GM18907 (cell line): ENCODE results near the gene MSLN.
"Not testable (repeated sequence)": the region's sequence is repeated elsewhere in the genome, so short reads cannot be mapped to it uniquely, and the experiment has no call there.

ENCODE experiments used
- ATAC-seq: cut with Tn5 transposase; IDR thresholded peaks from one replicate; pipeline ENCODE4 v1.9.1; 2021; ENCODE audit warnings: mild to moderate bottlenecking, moderate library complexity; ENCODE audit not compliant: unreplicated experiment

Gene MSLN

DNA sequence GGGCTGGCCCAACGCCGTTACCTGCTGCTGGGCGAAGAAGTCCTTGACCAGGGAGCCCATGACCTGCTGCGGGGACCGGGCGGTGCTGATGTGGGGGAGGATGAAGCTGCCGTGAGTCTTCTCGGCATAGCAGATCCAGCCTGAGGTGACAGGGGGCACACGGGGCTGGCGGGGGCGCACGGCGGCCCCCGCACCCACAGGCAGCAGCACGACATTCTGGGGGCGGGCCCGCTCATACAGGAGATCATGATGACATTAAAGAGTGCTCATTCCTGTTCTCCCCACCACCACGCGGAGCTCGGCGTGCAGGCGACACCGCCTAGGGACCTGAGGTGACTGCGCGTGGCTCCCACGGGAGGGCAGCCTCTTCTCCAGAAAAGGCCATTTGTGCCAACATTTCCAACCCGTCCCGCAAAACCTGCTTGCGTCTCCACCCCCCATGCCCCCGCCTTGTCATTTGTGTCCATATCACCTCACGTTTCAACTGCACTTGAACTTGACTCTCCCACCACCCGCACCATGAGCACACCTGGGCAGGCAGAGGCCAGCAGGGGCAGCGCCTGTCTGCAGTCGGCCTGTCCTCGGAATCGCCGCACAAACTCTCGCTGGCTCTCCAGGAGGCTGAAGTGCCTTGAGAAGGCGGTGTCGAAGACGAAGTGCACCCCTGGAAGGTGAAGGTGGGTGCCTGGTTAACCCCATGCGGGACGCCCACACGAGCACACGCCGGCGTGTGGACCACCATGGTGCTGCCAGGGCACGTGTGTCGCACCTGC, 26.1 kb upstream of the MSLN start:
- no peak for ATAC-seq

DNA sequence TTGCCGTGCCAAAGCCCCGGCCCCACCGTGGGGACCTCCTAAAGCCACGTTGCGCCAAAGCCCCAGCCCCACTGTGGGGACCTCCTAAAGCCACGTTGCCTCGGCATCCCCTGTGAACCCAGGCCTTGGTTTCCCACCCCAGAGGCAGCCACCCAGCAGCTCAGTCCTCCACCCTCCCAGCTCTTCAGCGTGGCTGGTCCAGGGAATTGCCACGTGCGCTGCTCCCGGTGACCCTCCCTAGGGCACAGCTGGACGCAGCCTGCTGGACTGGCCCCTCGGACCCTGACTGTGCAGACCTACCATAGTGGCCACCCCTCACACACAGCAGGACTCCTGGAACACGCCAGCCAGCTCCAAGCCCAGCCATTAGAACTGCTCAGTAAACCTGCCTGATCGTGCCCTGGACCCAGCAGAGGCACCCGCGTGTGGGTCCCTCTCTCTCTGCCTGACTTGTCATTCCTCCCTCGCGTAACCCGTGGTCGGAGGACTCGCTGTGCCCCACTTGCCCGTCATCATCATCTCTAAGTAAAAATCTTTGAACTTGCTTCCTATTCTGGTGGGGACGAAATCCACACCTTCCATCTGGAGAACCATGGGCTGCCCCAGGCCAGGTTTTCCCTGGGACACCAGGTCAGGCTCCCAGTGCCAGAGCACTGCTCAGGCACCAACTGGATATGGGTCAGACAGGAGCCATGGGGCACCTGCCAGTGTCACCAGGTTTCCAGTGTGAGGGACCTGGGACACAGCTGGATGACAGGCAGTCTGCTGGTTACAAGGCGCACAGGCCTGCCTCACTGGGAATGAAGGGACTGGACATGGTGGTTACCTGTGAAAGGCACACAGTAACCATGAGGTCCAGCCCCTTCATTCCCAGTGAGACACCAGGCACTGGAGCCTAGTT, 25.3 kb upstream of the MSLN start:
- ATAC-seq, result no peak

DNA sequence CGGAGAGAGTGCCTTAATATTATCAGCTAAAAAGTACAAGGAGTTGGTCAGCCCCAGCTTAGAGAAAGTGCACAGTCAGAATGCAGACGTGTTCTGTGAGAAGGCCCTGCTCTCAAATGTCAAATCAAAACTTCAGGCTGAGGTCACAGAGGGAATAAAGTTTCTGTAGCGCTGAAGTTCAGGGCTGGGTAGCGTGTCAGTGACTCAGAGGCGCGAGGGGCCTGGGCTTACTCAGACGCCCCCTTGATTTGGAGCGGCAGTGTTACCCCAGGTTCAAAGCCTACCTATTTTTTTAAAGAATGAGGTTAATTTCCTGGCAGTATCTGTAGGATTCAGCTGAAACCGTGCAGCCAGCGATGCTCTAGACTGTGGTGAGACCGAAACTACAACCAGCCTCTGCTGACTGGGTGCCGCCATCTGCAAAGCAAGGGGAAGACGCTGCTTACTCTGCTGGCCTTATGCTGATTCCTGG, 24.5 kb upstream of the MSLN start:
- no peak for ATAC-seq

DNA sequence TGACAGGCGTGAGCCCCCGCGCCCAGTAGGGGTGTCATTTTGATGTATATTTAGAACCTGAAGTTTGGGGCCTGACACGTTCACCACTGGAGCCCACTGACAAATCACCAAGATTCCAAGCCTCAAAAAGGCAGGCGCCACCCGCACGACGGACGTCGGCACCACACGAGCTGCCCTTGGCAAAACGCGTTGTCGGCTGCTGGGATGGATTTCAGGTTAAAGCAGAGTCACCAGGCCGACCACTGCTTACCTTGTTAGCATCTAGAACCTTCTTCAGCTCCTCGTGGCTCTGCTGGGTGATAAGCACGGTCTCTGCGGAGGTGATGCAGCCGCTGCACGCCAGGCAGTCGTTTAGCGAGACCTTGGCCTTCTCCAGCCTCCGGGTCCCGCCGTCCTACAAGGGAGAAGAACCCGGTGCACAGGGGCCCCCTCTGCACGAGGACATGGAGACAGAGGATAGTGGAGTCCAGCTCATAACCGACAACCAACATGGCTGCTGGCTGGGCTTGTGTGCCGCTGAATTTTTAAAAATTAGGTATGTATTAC, 23.5 kb upstream of the MSLN start:
- ATAC-seq, result no peak

DNA sequence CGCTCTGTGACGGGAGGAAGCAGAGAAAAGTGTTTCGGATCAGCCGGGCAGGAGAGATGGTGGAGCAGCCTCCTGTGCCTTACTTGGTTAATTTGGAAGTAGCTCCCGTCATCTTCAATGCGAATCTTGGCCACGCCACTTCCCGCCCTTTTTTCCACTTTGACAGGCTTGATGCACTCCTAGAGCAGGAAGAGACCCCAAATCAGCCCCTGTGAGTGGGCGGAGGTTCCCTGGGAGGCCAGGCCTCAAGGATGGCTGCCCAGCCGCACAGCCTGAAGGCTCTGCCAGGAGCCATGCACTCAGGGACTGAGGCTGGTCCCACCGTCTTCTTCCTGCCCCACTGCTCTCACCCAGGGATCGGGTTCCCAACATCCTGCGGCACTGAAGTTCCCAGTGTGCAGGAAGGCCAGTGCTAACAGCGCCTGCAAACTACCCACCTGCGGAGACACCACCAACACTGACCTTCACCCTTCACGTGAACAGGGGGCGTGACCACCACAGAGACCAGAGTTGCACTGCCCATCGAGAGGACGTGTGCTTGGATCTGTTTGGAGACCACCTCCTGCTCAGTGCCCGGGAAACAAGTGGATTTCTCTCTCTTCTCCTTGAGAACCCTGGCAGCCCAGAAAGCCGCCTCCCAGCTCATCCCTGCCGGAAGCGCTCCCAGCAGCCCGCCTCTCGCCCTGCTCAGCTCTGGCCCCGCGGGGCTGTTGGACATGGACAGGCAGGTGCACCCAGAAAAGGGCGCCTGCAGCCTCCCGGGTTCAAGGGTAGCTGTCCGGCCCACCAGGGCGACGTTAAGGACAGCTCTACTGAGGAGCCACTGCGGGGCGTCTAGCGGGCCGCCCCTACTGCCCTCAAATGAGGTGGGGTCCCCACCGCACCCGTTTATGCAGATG, 20.7 kb upstream of the MSLN start:
- ATAC-seq, result no peak

DNA sequence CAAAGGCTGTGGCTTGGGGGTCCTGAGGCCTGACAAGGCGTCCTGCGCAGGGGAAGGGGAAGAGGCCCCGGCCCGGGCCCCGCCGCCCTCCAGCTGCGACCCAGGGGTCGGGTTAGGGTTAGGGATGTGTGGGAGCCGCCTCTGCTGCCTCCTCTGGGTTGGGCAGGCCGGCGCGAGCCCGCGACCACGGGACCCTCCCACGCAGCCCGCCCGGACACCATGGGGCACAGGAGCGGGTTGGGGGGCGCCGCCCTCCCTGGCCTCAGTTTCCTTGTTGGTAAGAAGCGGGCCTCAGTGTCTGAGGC, 20.1 kb upstream of the MSLN start:
- peak; percentile 20 for ATAC-seq

DNA sequence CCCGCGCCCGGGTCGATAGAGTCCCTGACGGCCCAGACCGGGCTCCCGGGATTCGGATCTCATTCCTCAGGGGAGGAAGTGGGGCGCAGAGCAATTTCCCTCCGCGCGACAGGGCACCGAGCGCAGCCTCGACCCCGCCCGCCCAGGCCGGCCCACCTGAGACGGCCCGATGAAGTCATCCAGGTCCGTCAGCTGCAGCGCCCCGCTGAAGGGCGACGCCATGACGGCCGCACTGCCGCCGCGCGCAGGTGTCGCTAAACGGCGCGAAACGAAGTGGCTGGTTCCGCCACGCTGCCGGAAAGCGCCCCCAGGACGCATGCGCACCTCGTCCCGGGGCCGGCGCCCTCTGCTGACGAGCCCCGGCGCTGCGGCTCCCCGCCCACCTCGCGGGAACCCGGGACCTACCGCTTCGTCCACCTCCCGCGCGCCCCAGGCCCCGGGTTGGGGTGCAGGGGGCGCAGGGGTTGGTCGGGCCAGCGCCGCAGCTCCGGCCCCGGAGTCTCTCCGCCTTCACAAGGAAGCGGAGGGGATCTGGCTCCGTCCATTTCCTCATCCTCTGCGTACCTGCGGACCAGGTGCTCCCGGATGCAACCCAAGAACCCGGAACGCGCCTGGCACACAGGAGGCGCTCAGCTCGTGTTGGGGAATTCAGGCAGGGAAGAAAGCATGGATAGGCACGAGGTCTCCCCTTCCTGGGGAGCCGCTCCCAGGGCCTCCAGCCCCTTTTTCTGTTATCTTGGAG, 19.6 kb upstream of the MSLN start, which contains the start of gene CIAO3:
Gene CIAO3 (minus strand): TSS at position 234 of the 742 bp plus-strand sequence. CDS start 12 bp downstream, at position 222.
- ATAC-seq, result peak; percentile 75

DNA sequence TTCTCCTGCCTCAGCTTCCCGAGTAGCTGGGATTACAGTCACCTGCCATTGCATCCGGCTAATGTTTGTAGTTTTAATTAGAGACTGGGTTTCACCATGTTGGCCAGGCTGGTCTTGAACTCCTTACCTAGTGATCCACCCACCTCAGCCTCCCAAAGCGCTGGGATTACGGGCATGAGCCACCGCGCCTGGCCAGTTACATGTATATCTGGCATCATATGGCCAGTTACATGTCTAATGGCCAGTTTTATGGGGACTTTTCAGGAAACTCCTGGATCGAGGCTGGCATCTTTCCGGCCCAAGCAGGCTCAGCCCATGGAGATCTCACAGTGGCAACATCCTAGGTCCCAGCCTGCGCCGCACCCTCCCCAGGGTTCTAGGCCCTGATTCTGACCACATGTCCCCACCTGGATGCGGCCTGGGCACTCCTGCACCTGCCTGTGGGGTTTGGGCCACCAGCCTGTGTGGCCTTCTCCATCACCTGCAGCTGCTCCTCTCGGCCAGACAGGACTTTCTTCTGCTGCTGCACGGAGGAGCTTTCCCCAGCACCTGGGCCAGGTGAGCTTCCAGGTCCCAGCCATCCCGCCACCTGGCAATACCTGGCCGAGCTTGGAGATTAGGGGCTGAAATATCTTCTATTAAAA, 18.4 kb upstream of the MSLN start:
- ATAC-seq, result no peak

DNA sequence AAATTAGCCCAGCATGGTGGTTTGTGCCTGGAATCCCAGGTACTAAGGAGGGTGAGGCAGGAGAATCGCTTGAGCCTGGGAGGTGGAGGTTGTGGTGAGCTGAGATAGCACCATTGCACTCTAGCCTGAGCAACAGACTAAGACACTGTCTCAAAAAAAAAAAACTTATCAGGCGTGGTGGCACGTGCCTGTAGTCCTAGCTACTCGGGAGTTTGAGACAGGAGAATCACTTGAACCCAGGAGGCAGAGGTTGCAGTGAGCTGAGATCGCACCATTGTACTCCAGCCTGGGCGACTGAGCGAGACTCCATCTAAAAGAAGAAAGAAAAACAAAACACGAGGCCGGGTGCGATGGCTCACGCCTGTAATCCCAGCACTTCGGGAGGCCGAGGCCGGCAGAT, 17.6 kb upstream of the MSLN start:
- not testable (repeated sequence) for ATAC-seq

DNA sequence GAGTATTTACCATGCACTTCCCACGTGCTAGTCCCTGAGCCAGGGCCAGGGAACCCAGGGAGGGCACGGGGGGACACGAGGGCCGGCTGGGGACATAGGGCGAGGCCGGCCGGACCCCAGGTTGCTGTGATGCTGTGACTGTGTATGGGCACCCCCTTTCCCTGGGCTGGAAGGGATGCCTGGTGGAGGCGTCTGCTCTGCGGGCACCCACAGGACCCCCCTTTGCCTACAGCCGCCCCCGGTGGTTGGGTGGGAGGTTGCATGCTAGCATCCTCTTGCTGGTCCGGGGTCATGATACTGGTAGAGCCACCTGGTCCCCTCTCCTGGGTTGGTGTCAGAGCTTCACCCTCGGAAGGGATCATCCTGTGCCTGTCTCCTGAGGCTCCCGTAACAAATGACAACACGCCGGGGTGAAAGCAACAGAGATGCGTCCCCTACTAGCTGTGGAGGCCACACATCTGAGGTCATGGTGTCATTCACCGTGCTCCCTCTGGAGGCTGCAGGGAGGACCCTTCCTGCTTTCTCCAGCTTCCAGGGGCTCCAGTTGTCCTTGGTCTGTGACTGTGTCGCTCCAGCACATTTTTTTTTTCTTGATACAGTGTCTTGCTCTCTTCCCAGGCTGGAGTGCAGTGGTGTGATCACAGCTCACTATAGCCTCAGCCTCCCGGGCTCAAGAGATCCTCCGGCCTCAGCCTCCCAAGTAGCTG, 16.6 kb upstream of the MSLN start:
- no peak for ATAC-seq

DNA sequence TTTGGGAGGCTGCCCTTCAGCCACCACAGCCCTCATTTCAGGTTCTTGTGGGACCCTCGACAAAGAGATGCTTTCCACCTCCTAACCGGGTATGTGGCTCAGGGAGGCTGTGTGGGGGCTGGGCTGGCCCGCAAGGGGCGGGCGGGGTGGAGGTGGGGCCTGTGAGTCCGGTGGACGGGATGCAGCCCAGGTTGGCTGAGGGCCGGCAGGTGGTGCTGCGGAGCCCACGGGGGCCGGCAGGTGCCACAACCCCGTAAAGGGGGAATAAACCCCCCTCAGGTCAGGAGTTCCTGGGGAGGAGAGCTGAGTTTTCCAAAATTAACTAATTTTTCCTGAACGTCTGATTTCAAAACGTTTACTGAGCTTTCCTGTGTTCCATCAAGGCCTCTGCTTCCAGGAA, 14.8 kb upstream of the MSLN start:
- no peak for ATAC-seq

DNA sequence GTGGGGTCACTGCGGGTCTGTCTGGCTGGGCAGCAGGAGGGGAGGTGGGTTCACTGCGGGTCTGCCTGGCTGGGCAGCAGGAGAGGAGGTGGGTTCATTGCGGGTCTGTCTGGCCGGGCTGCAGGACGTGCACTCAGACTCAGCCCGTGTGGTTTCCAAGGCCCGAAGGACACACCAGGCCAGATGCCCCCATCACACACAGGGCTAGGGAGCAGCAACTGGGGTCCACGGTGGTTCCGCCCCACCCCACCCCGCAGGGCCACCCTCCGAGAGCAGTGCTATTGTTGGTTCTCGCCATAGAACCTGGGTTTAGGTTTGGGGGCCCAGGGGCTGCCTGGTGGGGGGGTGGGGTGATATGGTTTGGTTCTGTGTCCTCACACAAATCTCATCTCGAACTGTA, 13.9 kb upstream of the MSLN start:
- ATAC-seq, result no peak

DNA sequence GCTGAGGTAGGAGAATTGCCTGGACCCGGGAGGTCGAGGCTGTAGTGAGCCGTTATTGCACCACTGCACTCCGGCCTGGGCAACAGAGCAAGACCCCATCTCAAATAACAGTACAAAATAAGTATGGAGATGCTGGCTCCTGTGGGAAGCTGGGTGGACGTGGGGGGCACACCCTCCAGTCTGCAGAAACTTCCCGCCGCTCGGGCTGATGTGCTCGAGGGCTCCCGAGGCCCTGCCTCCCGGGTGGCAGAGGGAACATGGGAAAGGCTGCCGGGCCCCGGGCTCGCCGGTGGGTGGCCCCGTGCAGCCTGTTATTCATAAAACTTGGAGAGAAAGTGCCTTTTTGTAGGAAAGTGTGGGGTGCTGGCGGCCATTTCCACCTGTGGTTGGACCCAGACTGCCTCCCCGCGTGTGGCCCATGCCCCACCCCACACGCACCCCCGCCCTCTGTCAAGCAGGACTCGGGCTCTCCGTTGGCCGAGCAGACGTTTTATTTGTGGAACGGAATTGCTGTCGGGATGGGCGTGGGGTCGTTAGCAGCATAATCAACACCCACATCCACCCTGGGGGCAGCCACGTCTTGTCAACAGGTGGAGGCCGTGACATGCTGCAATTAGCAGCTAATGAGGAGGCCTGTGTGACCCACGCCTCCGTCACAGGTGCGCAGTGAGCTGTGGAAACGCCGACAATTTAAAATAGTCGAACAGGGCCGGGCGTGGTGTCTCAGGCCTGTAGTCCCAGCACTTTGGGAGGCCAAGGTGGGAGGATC, 12.4 kb upstream of the MSLN start:
- ATAC-seq, result no peak

DNA sequence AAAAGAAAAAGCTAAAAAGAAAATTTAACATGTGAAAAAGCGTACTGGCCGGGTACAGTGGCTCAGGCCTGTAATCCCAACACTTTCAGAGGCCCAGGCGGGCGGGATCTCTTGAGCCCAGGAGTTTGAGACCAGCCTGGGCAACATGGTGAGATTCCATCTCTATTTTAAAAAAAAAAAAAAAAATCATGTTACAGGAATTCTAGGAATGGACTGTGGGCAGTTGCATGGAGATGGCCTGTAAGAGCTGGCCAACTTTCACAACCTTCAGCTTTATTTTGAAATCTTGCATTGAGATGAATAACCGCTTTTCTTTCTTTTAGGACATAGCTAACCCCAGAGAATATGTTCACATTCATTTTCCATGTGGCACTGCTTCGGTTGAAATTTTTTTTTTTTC, 11.5 kb upstream of the MSLN start:
- no peak for ATAC-seq

DNA sequence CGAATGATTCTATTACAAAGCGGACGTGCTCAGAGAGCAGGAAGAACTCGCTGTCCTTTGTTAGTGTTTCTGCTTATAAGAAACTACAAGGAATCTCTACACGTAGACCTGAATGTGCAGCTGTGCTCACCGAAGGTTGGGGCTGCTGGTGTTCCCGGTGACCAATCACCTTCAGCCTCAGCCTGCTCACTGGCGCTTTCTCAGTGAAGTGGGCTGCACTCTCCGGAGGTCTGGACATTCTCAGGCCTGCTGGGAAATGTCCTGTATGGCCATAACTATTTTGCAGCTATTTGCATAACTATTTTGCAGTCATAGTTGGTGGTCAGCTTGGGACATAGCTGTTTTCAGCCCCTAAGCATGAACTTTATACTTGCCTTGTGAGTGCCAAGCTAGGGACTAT, 10.0 kb upstream of the MSLN start:
- no peak for ATAC-seq

DNA sequence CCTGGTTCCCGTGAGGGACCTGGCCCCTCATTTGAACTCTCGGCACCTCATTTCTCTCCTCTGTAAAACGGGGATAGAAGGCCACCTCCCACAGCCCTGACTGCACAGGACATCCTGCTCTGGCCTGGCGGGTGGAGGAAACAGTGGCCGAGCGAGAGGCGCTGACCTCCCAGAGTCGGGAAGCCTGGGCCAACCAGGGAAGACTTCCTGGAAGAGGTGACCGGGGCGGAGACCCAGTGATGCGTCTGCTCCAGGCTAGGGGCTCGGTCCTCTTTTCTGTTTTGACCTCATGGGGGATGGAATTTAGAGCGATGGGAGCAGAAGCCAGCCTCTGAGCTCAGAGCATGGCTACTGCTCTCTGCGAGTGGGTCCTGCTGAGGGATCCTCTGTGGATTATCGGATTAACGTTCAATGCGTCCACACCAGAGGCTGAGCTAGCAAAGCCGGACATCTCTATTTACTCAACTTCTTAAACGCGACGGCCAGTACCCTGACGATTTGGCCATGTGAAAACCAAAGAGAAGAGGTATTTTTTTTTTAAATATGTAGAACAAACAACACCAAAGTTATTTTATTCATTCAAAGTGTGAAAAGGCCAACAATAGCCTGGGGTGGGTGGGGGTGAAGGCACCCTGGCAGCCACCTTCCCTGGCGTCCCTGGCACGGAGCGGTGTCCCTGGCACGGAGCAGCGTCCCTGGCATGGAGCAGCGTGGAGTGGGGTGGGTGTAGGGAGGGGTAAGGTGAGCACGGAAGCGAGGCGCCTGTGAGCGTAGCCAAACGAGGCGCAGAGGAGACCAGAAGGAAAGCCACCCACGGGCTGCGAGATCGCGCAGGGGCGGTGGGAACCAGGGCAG, 9.2 kb upstream of the MSLN start:
- ATAC-seq, result no peak

DNA sequence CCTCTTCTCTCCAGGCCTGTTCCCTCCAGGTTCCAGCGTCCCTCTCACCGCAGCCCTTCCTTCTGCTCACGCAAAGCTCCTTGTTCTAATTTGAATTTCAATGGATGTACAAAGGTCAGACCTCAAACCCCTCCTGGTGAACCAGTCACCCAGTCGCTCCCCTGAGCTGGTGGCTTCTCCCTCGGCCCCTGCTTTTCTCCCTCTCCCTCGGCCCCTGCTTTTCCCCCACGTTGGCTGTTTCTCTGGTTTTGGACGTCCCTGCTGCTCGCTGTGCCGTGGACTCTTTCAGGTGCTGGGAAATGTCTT, 8.6 kb upstream of the MSLN start:
- ATAC-seq, result no peak
